Gastroesophageal sphincter (tissue), 4 donors: ENCODE measurements around the gene SESN2. TPM values are rescaled to one million over a fixed set of nuclear protein-coding genes. Genes with fewer than 3 reads are reported as not detected.
"Not testable (repeated sequence)": the region's sequence is repeated elsewhere in the genome, so short reads cannot be mapped to it uniquely, and the experiment has no call there.

Source experiments
- ATAC-seq: fragments of 150-250 bp; one replicate; pipeline ENCODE4 v1.9.1; 2016; ENCODE audit warnings: mild to moderate bottlenecking, moderate library complexity
- H3K27ac ChIP-seq, 4 donors: fragments of 200-600 bp; sonication (generic) in 3 of 4; 1 replicate in 3 of 4; 2 replicates in 1 of 4; pipeline ENCODE4 v1.5.1; 2016 to 2019
- H3K27me3 ChIP-seq: fragments of 200-600 bp; sonication (generic); one replicate; pipeline ENCODE4 v1.5.1; 2019
- H3K36me3 ChIP-seq, 2 donors: fragments of 200-600 bp; sonication (generic); one replicate each; pipeline ENCODE4 v1.5.1; 2019; ENCODE audit warnings: control low read depth in 1 of 2
- H3K4me1 ChIP-seq, 3 donors: fragments of 200-600 bp; sonication (generic); 1 replicate in 2 of 3; 2 replicates in 1 of 3; pipeline ENCODE4 v1.5.1; 2016 to 2019; ENCODE audit warnings: control low read depth in 2 of 3
- H3K4me3 ChIP-seq, 2 donors: fragments of 200-600 bp; sonication (generic); one replicate each; pipeline ENCODE4 v1.5.1; 2019; ENCODE audit warnings: mild to moderate bottlenecking in 1 of 2, moderate library complexity in 1 of 2
- H3K9me3 ChIP-seq, 3 donors: fragments of 200-600 bp; sonication (generic); one replicate each; pipeline ENCODE4 v1.5.1; 2017 to 2019; ENCODE audit warnings: control low read depth in 2 of 3
- EP300 ChIP-seq: sonication (generic); formaldehyde crosslinking; IDR thresholded peaks from one replicate; pipeline ENCODE4 v1.6.1; 2017; ENCODE audit warnings: antibody characterized with exemption, mild to moderate bottlenecking
- POLR2A ChIP-seq, 2 donors: fragments of 450-650 bp; IDR thresholded peaks; one replicate each; pipeline ENCODE4 v1.6.1; 2017; ENCODE audit warnings: antibody characterized with exemption in 2 of 2, mild to moderate bottlenecking in 2 of 2, moderate library complexity in 1 of 2
- POLR2AphosphoS5 ChIP-seq: sonication (generic); formaldehyde crosslinking; IDR thresholded peaks from one replicate; pipeline ENCODE4 v1.6.1; 2017; ENCODE audit warnings: antibody characterized with exemption
- WGBS, 2 donors: methylation state at CpG; one replicate each; pipeline ENCODE4 v1.1.5; 2018; ENCODE audit warnings: low coverage in 1 of 2; 5-methylcytosine and 5-hydroxymethylcytosine counted together
- total RNA-seq, 4 donors: library from RNA; depleted of rRNA; stranded (reverse); fragments of >200 nt; gene quantifications; one replicate each; pipeline ENCODE4 v1.1.0, GENCODE V29; 2016
- TF ChIP-seq, protein P1 (sequence below), 4 experiments: fragments of 200-600 bp in 2 of 4; fragments of 450-650 bp in 2 of 4; sonication (generic) in 1 of 4; IDR thresholded peaks; one replicate each; pipeline ENCODE4 v1.5.1; 2017 to 2019; ENCODE audit warnings: antibody characterized with exemption in 4 of 4, mild to moderate bottlenecking in 2 of 4, moderate library complexity in 2 of 4

SESN2 gene
- total RNA-seq, 4 donors from 2014 or later: 7.7 to 10.0 (median 8.3) TPM

DNA sequence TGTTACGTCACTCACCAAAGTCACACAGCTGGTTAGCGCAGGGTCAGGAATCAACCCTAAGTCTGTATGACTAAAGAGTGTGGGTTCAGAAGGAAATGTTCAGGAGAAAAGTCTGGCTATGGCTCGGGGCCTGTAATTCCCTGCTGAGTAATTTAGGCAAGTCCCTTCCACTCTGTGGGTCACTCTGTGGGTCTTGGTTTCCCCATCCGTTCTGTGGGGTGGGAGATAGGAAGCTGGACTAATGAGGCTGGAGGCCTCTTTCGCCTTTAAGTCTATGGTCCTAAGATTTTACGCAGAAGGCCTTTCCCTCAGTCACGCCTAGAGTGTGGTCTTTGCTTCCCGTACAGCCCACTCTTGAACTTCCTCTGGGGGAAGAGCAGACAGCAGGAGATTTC lies 55.2 kb downstream of the SESN2 start:
- ATAC-seq: no peak
- WGBS, 2 donors: 67 to 89% methylated on average over 8 of the region's 8 CpGs
- Histone ChIP-seq H3K4me3 (no peak overlapping the region), H3K36me3 (no peaks in the 10 kb centered on the region), H3K4me1 (no peaks in the 10 kb centered on the region), H3K9me3 (no peaks in the 10 kb centered on the region), H3K27ac (no peak overlapping the region), H3K27me3 (peaks cover 25% of the 10 kb centered on the region)
- TF ChIP-seq EP300: no peak

DNA sequence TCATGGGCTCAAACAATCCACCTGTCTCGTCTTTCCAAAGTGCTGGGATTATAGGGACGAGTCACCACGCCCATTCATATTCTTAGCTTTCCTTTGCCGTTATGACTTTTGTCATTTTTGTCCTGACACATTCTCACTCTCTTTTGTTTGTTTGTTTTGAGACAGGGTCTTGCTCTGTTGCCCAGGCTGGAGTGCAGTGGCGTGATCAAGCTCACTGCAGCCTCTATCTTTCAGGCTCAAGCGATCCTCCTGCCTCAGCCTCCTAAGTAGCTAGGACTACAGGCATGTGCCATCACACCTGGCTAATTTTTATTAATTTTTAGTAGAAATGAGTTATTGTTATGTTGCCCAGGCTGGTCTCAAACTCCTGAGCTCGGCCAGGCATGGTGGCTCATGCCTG lies 57.7 kb downstream of the SESN2 start:
- Histone ChIP-seq H3K4me1 (no peaks in the 10 kb centered on the region), H3K27ac (no peak overlapping the region), H3K9me3 (no peaks in the 10 kb centered on the region), H3K4me3 (no peak overlapping the region), H3K36me3 (no peaks in the 10 kb centered on the region), H3K27me3 (peaks cover 22% of the 10 kb centered on the region)
- no peak for ATAC-seq
- whole genome bisulfite sequencing, 2 donors: 40 to 81% methylated on average over 1 to 6 of the region's 7 CpGs
- TF ChIP-seq, protein P1, sequence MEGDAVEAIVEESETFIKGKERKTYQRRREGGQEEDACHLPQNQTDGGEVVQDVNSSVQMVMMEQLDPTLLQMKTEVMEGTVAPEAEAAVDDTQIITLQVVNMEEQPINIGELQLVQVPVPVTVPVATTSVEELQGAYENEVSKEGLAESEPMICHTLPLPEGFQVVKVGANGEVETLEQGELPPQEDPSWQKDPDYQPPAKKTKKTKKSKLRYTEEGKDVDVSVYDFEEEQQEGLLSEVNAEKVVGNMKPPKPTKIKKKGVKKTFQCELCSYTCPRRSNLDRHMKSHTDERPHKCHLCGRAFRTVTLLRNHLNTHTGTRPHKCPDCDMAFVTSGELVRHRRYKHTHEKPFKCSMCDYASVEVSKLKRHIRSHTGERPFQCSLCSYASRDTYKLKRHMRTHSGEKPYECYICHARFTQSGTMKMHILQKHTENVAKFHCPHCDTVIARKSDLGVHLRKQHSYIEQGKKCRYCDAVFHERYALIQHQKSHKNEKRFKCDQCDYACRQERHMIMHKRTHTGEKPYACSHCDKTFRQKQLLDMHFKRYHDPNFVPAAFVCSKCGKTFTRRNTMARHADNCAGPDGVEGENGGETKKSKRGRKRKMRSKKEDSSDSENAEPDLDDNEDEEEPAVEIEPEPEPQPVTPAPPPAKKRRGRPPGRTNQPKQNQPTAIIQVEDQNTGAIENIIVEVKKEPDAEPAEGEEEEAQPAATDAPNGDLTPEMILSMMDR (IDR thresholded peaks at IDR 0.05): no peak
- TF ChIP-seq POLR2A (IDR thresholded peaks at IDR 0.05): no peak
- TF ChIP-seq EP300: no peak
- TF ChIP-seq POLR2AphosphoS5: no peak

DNA sequence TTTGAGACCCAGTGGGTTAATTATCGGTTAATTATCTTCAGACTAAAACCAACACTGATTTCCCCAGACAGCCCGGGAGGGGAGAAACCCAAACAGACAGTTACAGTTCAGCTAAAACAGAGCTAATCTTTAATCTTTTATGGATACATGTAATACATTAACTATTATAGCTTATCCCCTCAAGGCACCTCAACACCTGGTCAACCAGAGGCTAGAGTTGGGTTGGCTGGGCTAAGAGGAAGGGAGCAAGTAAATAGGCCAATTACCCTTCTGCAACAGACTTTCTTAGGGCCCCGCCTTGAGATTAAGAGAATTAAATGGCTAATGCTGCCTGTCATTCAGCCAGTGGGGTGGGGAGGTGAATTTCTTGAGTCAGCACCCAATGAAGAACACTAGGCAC lies 62.9 kb downstream of the SESN2 start:
- H3K9me3 ChIP-seq: no peaks in the 10 kb centered on the region
- no peaks in the 10 kb centered on the region for H3K4me1 ChIP-seq
- H3K27me3 ChIP-seq: peaks cover 27% of the 10 kb centered on the region
- TF ChIP-seq POLR2AphosphoS5 (no peak), POLR2A (IDR thresholded peaks at IDR 0.05) (no peak), EP300 (no peak)
- TF ChIP-seq, protein P1 (IDR thresholded peaks at IDR 0.05): no peak
- no peak for ATAC-seq
- no peak overlapping the region for H3K4me3 ChIP-seq
- no peaks in the 10 kb centered on the region for H3K36me3 ChIP-seq
- H3K27ac ChIP-seq: no peak overlapping the region
- 47 to 56% methylated on average over 3 of the region's 3 CpGs for WGBS, 2 donors

DNA sequence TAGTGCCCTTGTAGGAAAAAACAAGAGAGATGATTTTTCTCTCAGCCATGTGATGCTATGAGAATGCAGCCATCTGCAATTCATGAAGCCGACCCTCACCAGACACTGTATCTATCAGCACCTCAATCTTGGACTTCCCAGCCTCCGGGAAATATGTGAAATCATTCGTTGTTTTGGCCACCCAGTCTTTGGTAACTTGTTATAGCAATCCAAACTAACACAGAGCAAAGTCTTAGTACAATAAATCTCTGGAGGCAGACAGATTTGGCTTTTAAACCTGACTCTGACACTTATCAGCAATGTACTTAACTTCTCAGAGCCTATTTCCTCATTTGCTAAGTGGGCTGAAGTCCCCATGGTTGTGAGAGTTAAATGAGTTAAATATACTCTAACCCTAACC lies 64.4 kb downstream of the SESN2 start:
- TF ChIP-seq POLR2AphosphoS5: no peak
- no peak for TF ChIP-seq EP300
- TF ChIP-seq POLR2A (IDR thresholded peaks at IDR 0.05): no peak
- TF ChIP-seq, protein P1 (IDR thresholded peaks at IDR 0.05): no peak
- Histone ChIP-seq H3K9me3 (no peaks in the 10 kb centered on the region), H3K36me3 (no peaks in the 10 kb centered on the region), H3K4me3 (no peak overlapping the region), H3K4me1 (peaks cover 0 to 10% (median 0%) of the 10 kb centered on the region in 3 donors), H3K27ac (no peak overlapping the region), H3K27me3 (peaks cover 19% of the 10 kb centered on the region)
- WGBS, 2 donors: 11 to 16% methylated on average over 3 of the region's 3 CpGs
- ATAC-seq: no peak

DNA sequence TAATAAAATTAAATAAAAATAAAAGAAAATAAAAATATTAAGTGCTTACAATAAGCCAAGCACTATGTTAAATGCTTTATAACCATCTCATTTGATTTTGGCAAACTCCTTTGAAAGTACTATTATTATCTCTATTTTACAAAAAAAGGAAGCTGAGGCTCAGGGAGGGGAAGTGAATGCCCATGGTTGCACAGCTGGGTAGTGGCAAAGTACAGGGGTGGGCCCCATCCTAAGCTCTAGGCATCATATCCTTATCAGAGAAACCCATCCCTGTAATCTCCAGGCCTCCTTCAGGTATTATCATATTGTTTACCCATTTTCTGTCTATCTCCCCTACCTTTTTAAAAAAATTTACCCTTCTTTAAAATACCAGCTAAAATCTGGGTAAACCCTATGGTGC lies 67.2 kb downstream of the SESN2 start:
- ATAC-seq: no peak
- TF ChIP-seq POLR2A (IDR thresholded peaks at IDR 0.05): no peak
- TF ChIP-seq, protein P1 (IDR thresholded peaks at IDR 0.05): no peak
- no peak for TF ChIP-seq POLR2AphosphoS5
- TF ChIP-seq EP300: no peak
- Histone ChIP-seq H3K27ac (no peak overlapping the region), H3K27me3 (peaks cover 7% of the 10 kb centered on the region), H3K9me3 (no peaks in the 10 kb centered on the region), H3K4me1 (peaks cover 0 to 27% (median 0%) of the 10 kb centered on the region in 3 donors), H3K36me3 (peaks cover 0 to 11% of the 10 kb centered on the region in 2 donors), H3K4me3 (no peak overlapping the region)

DNA sequence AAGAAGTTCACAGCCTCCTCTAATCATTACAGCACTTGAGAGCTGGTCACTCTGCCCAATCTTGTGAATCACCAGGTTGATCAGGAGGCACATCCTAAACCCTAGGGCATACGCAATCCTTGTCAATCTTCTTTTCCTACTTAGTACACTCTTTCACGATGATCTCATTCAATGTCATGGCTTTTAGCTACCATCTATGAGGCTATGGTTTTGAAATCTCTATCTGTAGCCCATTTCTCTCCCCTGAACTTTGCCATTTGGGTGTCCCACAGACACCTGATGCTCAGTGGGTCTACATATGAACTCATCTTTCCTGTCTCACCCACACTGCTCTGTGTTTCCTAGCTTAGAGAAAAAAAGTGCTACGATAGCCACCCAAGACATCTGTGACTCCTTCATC lies 67.7 kb downstream of the SESN2 start:
- Histone ChIP-seq H3K4me1 (peaks cover 0 to 27% (median 0%) of the 10 kb centered on the region in 3 donors), H3K4me3 (no peak overlapping the region), H3K27me3 (peaks cover 5% of the 10 kb centered on the region), H3K36me3 (peaks cover 0 to 16% of the 10 kb centered on the region in 2 donors), H3K9me3 (no peaks in the 10 kb centered on the region), H3K27ac (no peak overlapping the region)
- WGBS, 2 donors: 76 to 86% methylated on average over 3 of the region's 3 CpGs
- no peak for ATAC-seq
- TF ChIP-seq EP300 (no peak), POLR2AphosphoS5 (no peak), POLR2A (IDR thresholded peaks at IDR 0.05) (no peak)
- TF ChIP-seq, protein P1 (IDR thresholded peaks at IDR 0.05): no peak

DNA sequence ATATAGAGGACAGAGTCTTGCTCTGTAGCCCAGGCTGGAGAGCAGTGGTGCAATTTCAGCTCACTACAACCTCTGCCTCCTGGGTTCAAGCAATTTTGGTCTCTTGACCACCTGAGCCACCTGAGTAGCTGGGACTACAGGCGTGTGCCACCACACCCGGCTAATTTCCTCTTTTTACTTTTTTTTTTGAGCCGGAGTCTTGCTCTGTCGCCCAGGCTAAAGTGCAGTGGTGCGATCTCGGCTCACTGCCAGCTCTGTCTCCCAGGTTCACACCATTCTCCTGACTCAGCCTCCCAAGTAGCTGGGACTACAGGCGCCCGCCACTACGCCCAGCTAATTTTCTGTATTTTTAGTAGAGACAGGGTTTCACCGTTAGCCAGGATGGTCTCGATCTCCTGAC lies 68.1 kb downstream of the SESN2 start:
- ATAC-seq, H3K4me3 ChIP-seq, H3K9me3 ChIP-seq, H3K27me3 ChIP-seq, H3K27ac ChIP-seq: not testable (repeated sequence)
- 84 to 90% methylated on average over 8 to 10 of the region's 11 CpGs for WGBS, 2 donors
- H3K36me3 ChIP-seq: peaks cover 0 to 21% of the 10 kb centered on the region in 2 donors
- H3K4me1 ChIP-seq: peaks cover 0 to 27% (median 0%) of the 10 kb centered on the region in 3 donors
